DMS53 treated with DMSO at 0.1 percent for 48 hours (cell line): ENCODE measurements around the gene TRIM54.
"Not testable (repeated sequence)": the region's sequence is repeated elsewhere in the genome, so short reads cannot be mapped to it uniquely, and the experiment has no call there.

ENCODE experiments used
- DNase-seq: peaks from one replicate; lab custom pipeline; 2025; ENCODE audit not compliant: unreplicated experiment; lab: John Stamatoyannopoulos, UW

Gene TRIM54

DNA sequence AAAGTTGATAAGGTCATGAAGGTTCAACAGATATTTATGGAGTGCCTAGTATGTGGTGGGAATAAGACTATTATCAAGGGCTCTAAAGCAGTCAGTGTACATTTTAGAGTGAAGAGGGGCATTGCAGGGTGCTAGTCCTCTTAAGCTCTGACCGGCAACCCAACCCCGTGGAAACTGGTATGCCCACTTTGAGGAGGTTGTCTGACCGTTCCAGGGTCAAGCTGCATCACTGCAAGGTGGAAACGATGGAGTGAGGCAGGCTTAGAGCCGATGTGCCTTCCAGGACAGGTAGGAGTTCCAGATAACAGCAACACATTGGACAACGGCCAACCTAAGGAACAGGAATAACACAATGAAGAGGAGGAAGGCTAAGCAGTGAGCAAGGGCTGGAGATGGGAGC, 27.4 kb downstream of the TRIM54 start:
- DNase-seq: no peak

GRCh38 chr2:27312152-27312551, 29.9 kb downstream of the TRIM54 start:
- no peak for DNase-seq

- no peak for DNase-seq
Measured at GRCh38 chr2:27313882-27314645, 31.8 kb downstream of the TRIM54 start.

DNA sequence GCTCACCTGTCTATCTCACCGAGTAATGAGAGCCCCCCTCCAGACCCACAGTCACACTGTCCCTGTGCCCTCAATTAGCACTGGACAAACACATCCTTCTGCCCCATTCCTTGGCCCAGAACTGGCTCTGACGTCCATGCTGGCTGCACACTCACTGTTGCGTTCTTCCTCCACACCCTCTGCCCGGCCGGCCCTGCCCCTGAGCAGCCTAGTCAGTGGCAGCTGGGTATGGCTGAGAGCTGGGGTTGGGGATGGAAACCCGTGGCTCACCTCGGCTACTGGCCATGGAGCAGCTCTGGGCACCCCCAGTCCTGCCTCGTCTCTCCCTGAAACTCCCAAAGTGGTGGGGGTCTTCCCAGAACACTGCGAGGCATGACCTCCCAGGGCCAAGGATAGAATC, 32.5 kb downstream of the TRIM54 start:
- no peak for DNase-seq

DNA sequence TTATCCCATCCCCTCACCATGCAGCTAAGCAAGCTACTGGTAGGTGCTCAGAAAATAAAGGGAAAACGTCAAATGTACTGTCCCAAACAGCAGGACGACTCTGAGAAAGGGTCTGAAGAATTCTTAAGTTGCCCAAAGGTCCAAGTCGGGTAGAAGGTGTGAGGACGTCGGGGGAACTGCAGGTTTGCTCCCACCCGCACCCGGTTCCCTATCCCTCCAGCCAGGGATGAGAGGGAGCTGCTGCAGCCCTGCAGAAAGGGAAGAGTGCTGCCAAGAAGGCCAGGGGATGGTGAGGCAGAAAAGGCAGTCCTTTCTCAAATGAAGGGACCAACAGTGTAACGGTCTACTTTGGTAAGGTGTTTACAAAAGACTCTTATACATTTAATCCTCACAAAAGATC, 32.9 kb downstream of the TRIM54 start:
- no peak for DNase-seq

GRCh38 chr2:27316655-27317412, 34.6 kb downstream of the TRIM54 start:
- DNase-seq: no peak

GRCh38 chr2:27319839-27320238, 37.6 kb downstream of the TRIM54 start:
- DNase-seq: not testable (repeated sequence)

DNA sequence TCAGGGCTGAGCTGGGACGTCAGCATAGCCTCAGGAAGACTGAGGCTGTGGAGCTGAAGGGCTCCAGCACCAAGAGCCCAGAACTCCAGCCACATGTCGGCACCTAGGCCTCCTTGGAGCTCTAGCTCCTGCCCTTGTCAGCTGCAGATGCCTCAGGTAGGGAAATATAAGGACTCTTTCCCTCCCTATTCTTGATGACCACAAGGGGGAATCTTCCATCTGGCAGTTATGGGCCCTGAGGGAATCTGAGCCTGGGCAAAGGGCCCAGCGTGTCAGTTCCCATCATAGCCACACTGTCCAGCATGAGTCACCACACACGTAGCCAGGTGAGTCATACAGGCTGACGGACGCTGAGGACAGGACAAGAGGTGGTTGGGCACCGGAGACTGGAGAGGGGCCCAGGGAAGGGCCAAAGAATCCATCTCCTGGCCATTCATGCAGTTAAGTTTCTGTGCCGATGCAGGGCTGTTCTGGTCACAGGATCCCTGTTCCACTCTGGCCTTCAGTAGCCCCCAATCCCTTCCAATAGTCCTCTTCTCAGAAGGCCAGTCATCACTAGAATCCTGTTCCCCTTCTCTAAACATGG, 38.8 kb downstream of the TRIM54 start:
- DNase-seq: peak; percentile 89

GRCh38 chr2:27322301-27322765, 40.1 kb downstream of the TRIM54 start:
- DNase-seq: no peak

- peak; percentile 64 for DNase-seq
Measured at GRCh38 chr2:27322766-27323595, 40.8 kb downstream of the TRIM54 start, which contains the start of gene MPV17. TSS of gene MPV17 (minus strand) at chr2:27323097. CDS start at chr2:27322517, 580 bp downstream.

- DNase-seq: no peak
Measured at GRCh38 chr2:27323596-27324285, 41.5 kb downstream of the TRIM54 start.

- DNase-seq: no peak
Measured at GRCh38 chr2:27324720-27325119, 42.5 kb downstream of the TRIM54 start.

GRCh38 chr2:27335311-27335710, 53.1 kb downstream of the TRIM54 start:
- no peak for DNase-seq

- no peak for DNase-seq
Measured at GRCh38 chr2:27336173-27336572, 53.9 kb downstream of the TRIM54 start.

DNA sequence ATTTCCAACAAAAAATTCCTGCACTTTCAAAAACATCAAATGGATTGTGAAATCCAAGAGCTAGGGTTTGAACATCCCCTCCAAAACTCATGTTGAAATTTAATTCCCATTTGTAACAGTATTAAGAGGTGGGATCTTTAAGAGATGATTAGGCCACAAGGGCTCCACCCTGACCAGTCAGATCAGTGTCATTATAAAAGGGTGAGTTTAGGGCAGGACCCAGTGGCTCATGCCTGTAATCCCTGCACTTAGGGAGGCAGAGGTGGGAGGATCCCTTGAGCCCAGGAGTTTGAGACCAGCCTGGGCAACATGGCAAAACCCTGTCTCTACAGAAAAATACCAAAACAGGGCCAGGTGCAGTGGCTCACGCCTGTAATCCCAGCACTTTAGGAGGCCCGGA, 65.4 kb downstream of the TRIM54 start:
- DNase-seq: no peak

- DNase-seq: no peak
Measured at GRCh38 chr2:27350106-27350693, 68.0 kb downstream of the TRIM54 start.

DNA sequence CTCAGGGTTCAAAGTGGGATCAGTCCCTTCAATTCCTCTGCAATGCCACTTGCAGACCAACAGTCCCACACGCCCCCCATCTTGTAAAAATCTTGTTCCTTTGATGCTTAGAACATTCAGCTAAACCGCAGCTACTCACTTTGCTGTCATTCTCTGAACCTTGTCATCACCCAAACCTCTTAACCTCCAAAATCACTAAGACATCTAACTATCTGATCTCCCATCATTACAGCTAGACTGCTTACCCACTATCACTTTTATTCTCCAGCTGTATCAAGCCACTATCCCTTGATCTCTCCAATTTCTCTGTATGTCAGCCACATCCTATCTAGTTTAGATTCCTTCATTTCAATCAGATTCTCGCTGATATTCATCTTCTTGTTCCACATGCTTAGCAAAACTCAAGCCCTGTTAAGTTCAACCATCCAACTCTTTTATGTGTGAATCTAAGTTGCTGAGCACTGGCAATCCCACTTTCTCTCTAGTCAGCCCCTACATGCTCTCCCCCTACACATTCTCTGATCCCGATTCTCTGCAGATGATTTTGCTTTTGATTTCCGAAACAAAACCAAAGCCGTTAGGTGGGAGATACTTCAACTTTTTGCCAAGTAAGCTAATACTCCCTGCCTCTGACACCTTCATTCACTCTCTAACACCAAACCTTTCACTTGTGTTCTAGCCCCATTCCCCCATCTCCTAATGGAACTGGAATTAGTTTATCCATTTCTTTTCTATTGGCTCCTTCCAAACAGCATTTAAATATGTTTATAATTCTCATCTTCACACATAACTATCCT, 69.8 kb downstream of the TRIM54 start:
- DNase-seq: no peak

GRCh38 chr2:27353386-27353761, 71.1 kb downstream of the TRIM54 start:
- not testable (repeated sequence) for DNase-seq
